Measurements from ENCODE around the gene SUSD3.

The SUSD3 gene

DNA sequence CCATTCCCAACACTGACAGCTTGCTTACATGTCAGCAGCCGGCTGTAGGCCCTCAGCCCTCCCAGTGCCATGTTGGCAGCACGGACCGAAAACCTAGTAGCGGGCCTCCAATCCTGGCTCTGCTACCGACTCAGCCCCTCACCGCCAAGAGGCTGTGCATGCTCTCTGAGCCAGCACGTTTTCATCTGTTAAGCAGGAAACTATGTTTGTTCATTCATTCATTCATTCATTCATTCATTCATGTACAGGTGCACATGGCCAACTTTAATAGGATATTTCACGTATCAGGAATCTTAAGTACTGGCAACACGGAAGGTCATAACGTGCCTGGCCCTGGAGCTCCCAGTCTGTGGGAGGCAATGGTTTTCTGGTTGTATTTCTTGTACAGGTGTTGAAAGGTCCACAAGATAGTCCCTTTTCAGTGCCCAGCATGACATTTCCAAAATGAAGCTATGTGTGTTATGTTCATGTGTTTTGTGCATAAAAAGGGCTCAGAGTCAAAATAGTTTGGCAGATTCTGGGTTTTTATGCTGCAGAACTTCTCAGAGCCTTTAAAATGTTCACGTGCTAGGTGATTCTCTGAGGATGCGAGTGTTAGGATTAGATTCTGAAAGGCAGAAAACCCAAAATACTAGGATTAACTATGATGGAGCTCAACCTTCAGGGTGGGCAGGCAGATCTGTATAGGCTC, 17.7 kb downstream of the SUSD3 start:
- no peak overlapping the region for H3K27ac ChIP-seq (ENCODE audit: low read depth, low read length)
- no peak overlapping the region for H3K4me3 ChIP-seq (ENCODE audit: low read depth in 1 of 5, low read length in 5 of 5)
- H3K36me3 ChIP-seq (ENCODE audit: control insufficient read depth in 5 of 5, insufficient read depth in 5 of 5, low read length in 5 of 5), result peaks cover 0 to 3% (median 0%) of the 10 kb centered on the region in 5 donors
- no peaks in the 10 kb centered on the region for H3K9me3 ChIP-seq (ENCODE audit: control insufficient read depth in 5 of 5, low read length in 5 of 5)
- no peak overlapping the region for H3K9ac ChIP-seq (ENCODE audit: low read length in 5 of 5)
- H3K27me3 ChIP-seq (ENCODE audit: control insufficient read depth in 5 of 5, insufficient read depth in 4 of 5, low read length in 5 of 5), result no peaks in the 10 kb centered on the region
- peaks cover 0 to 8% (median 0%) of the 10 kb centered on the region in 5 donors for H3K4me1 ChIP-seq (ENCODE audit: control insufficient read depth in 5 of 5, insufficient read depth in 5 of 5, low read length in 5 of 5)

DNA sequence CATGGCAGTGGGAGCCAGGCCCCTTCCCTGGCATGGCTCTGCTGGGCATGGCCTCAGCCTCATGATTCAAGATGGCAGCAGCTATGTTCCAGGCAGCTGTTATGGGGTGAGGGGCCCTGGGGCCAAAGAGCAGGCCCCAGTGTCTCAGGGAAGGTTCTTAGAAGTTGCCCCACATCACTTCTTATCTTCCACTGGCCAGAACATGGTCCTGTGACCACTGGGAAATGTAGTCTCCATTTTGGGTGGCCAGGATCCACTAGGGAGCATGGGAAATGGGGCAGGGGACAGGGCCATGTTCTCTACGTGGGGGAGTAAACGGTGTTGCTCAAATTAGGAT, 18.3 kb downstream of the SUSD3 start:
- Histone ChIP-seq H3K27ac (ENCODE audit: low read depth, low read length) (no peak overlapping the region), H3K27me3 (ENCODE audit: control insufficient read depth in 5 of 5, insufficient read depth in 4 of 5, low read length in 5 of 5) (no peaks in the 10 kb centered on the region), H3K4me3 (ENCODE audit: low read depth in 1 of 5, low read length in 5 of 5) (no peak overlapping the region), H3K4me1 (ENCODE audit: control insufficient read depth in 5 of 5, insufficient read depth in 5 of 5, low read length in 5 of 5) (peaks cover 0 to 8% (median 0%) of the 10 kb centered on the region in 5 donors), H3K9me3 (ENCODE audit: control insufficient read depth in 5 of 5, low read length in 5 of 5) (no peaks in the 10 kb centered on the region), H3K9ac (ENCODE audit: low read length in 5 of 5) (no peak overlapping the region), H3K36me3 (ENCODE audit: control insufficient read depth in 5 of 5, insufficient read depth in 5 of 5, low read length in 5 of 5) (peaks cover 0 to 3% (median 0%) of the 10 kb centered on the region in 5 donors)

DNA sequence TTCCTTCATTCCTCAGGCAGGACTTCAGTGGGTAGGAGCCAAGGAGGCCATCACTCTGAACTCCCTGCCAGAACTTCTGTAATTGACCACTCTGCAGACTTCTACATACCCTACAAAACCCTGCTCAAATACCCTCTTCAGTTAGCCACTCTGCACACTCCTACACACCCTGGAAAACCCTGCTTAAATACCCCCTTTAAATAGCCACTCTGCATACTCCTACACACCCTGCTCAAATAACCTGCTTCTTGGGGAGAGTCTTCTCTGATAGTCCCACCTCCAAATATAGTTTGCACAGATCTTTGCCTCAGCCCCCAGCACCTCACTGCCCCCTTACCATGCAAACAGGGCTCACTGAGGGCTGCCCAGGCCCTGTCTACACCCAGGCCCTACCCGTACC, 18.9 kb downstream of the SUSD3 start:
- Histone ChIP-seq H3K36me3 (ENCODE audit: control insufficient read depth in 5 of 5, insufficient read depth in 5 of 5, low read length in 5 of 5) (peaks cover 0 to 3% (median 0%) of the 10 kb centered on the region in 5 donors), H3K9ac (ENCODE audit: low read length in 5 of 5) (no peak overlapping the region), H3K4me1 (ENCODE audit: control insufficient read depth in 5 of 5, insufficient read depth in 5 of 5, low read length in 5 of 5) (peaks cover 0 to 5% (median 0%) of the 10 kb centered on the region in 5 donors), H3K27ac (ENCODE audit: low read depth, low read length) (no peak overlapping the region), H3K27me3 (ENCODE audit: control insufficient read depth in 5 of 5, insufficient read depth in 4 of 5, low read length in 5 of 5) (no peaks in the 10 kb centered on the region), H3K9me3 (ENCODE audit: control insufficient read depth in 5 of 5, low read length in 5 of 5) (no peaks in the 10 kb centered on the region), H3K4me3 (ENCODE audit: low read depth in 1 of 5, low read length in 5 of 5) (no peak overlapping the region)

DNA sequence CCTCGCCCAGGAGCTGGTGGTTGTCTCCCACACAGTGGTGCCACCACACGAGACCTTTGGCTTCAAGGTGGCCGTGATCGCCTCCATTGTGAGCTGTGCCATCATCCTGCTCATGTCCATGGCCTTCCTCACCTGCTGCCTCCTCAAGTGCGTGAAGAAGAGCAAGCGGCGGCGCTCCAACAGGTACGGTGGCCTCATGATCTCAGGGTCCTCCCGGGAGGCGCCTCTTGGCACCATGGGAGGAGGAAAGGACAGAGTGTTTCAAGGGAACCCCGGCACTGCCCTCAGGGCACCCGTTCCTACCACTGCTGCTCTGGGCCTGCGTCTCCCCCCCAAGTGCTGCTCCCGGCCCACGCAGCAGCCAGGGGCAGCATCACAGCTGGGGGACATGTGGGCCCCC, 19.3 kb downstream of the SUSD3 start:
- no peak overlapping the region for H3K27ac ChIP-seq (ENCODE audit: low read depth, low read length)
- no peak overlapping the region for H3K9ac ChIP-seq (ENCODE audit: low read length in 5 of 5)
- peaks cover 0 to under 1% (median 0%) of the 10 kb centered on the region in 5 donors for H3K4me1 ChIP-seq (ENCODE audit: control insufficient read depth in 5 of 5, insufficient read depth in 5 of 5, low read length in 5 of 5)
- H3K4me3 ChIP-seq (ENCODE audit: low read depth in 1 of 5, low read length in 5 of 5), result no peak overlapping the region
- H3K27me3 ChIP-seq (ENCODE audit: control insufficient read depth in 5 of 5, insufficient read depth in 4 of 5, low read length in 5 of 5), result peaks cover 0 to 3% (median 0%) of the 10 kb centered on the region in 5 donors
- H3K9me3 ChIP-seq (ENCODE audit: control insufficient read depth in 5 of 5, low read length in 5 of 5), result no peaks in the 10 kb centered on the region
- H3K36me3 ChIP-seq (ENCODE audit: control insufficient read depth in 5 of 5, insufficient read depth in 5 of 5, low read length in 5 of 5), result peaks cover 0 to 3% (median 0%) of the 10 kb centered on the region in 5 donors

DNA sequence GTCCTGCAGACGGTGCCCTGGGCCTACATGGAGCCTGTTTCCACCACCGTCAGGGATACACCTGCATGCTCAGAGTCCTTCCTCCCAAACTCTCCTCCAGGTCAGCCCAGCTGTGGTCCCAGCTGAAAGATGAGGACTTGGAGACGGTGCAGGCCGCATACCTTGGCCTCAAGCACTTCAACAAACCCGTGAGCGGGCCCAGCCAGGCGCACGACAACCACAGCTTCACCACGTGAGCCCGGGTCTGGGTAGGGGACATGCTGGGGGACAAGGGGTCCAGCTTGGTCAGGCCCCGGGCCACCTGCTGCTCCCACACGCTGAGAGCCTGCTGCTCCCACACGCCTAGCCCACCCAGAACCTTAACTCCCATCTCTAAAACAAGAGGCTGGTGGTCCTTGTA, 20.9 kb downstream of the SUSD3 start:
- Histone ChIP-seq H3K36me3 (ENCODE audit: control insufficient read depth in 5 of 5, insufficient read depth in 5 of 5, low read length in 5 of 5) (peaks cover 0 to 3% (median 0%) of the 10 kb centered on the region in 5 donors), H3K27ac (ENCODE audit: low read depth, low read length) (no peak overlapping the region), H3K4me3 (ENCODE audit: low read depth in 1 of 5, low read length in 5 of 5) (no peak overlapping the region), H3K27me3 (ENCODE audit: control insufficient read depth in 5 of 5, insufficient read depth in 4 of 5, low read length in 5 of 5) (peaks cover 0 to 3% (median 0%) of the 10 kb centered on the region in 5 donors), H3K4me1 (ENCODE audit: control insufficient read depth in 5 of 5, insufficient read depth in 5 of 5, low read length in 5 of 5) (no peaks in the 10 kb centered on the region), H3K9ac (ENCODE audit: low read length in 5 of 5) (no peak overlapping the region), H3K9me3 (ENCODE audit: control insufficient read depth in 5 of 5, low read length in 5 of 5) (no peaks in the 10 kb centered on the region)

DNA sequence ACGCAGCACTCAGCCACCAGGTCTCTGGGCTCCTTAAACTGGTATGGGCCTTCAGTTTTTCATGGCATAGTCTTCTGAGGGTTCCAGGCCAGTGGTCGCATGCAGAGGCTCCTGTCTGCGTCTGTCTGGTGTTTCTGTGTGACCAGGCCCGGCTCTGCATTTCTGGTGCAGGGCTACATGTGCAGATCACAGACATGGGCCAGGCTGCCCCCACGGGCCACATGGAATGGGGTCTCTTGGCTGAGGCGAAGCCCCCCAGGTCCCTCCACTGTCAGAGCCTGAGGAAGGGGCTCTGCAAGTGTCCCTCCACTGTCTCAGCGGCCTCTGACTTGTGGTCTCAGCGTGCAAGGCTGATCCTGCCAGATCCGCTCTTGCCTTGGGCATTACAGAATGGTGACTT, 21.9 kb downstream of the SUSD3 start:
- no peak overlapping the region for H3K9ac ChIP-seq (ENCODE audit: low read length in 5 of 5)

DNA sequence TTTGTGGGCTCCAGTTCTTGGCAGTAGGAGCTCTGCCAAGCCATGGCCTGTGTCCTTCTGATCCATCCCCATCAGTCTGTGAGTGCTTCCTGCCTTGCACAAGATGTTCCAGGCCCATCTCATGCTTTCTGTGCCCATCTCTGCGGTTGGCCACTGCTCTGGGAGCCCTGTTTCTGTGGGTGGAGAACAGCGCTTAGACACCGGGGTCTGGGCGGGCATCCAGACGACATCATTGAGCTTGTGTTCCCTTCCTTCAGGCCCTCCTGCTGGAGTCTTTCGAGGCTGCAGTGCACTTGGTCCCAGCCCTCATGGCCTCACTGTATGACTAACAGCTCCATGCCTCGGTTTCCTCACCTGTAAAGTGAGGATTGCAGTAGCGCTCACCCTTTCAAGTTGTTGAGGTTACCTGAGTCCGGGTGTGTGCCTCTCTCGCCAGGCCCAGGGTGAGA, 22.6 kb downstream of the SUSD3 start:
- H3K4me3 ChIP-seq (ENCODE audit: low read depth in 1 of 5, low read length in 5 of 5), result no peak overlapping the region
- no peak overlapping the region for H3K9ac ChIP-seq (ENCODE audit: low read length in 5 of 5)
- H3K36me3 ChIP-seq (ENCODE audit: control insufficient read depth in 5 of 5, insufficient read depth in 5 of 5, low read length in 5 of 5), result peaks cover 0 to 3% (median 0%) of the 10 kb centered on the region in 5 donors
- no peak overlapping the region for H3K27ac ChIP-seq (ENCODE audit: low read depth, low read length)
- peaks cover 0 to 5% (median 4%) of the 10 kb centered on the region in 5 donors for H3K9me3 ChIP-seq (ENCODE audit: control insufficient read depth in 5 of 5, low read length in 5 of 5)
- no peaks in the 10 kb centered on the region for H3K4me1 ChIP-seq (ENCODE audit: control insufficient read depth in 5 of 5, insufficient read depth in 5 of 5, low read length in 5 of 5)
- peaks cover 0 to 3% (median 0%) of the 10 kb centered on the region in 5 donors for H3K27me3 ChIP-seq (ENCODE audit: control insufficient read depth in 5 of 5, insufficient read depth in 4 of 5, low read length in 5 of 5)

More for the DNA sequence above, 21.9 kb downstream of the SUSD3 start:
- Histone ChIP-seq H3K27me3 (ENCODE audit: control insufficient read depth in 5 of 5, insufficient read depth in 4 of 5, low read length in 5 of 5) (peaks cover 0 to 3% (median 0%) of the 10 kb centered on the region in 5 donors), H3K36me3 (ENCODE audit: control insufficient read depth in 5 of 5, insufficient read depth in 5 of 5, low read length in 5 of 5) (peaks cover 0 to 3% (median 0%) of the 10 kb centered on the region in 5 donors), H3K27ac (ENCODE audit: low read depth, low read length) (no peak overlapping the region), H3K9me3 (ENCODE audit: control insufficient read depth in 5 of 5, low read length in 5 of 5) (peaks cover 0 to under 1% (median 0%) of the 10 kb centered on the region in 5 donors), H3K4me3 (ENCODE audit: low read depth in 1 of 5, low read length in 5 of 5) (no peak overlapping the region), H3K4me1 (ENCODE audit: control insufficient read depth in 5 of 5, insufficient read depth in 5 of 5, low read length in 5 of 5) (no peaks in the 10 kb centered on the region)

DNA sequence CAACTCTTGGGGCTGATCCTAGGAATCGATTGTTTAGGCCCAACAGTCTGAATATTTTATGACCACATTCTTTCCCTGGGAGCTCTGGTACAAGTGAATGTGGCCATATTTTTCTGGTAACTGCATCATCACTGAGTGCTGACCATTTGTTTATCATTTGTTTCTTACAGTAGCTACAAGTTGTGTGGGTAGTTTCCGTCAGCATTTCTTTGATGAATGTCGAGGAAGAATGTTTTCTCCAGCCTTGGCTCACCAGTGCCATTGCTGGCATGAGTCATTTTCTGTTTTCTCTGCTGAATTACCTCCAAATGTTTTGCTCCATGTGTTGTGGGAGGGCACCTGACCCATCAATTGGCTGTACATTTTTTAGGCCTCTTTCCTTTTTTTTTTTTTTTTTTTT, 23.4 kb downstream of the SUSD3 start:
- peaks cover 0 to 5% (median 4%) of the 10 kb centered on the region in 5 donors for H3K9me3 ChIP-seq (ENCODE audit: control insufficient read depth in 5 of 5, low read length in 5 of 5)
- peaks cover 0 to 3% (median 0%) of the 10 kb centered on the region in 5 donors for H3K27me3 ChIP-seq (ENCODE audit: control insufficient read depth in 5 of 5, insufficient read depth in 4 of 5, low read length in 5 of 5)
- H3K4me3 ChIP-seq (ENCODE audit: low read depth in 1 of 5, low read length in 5 of 5), result no peak overlapping the region
- H3K4me1 ChIP-seq (ENCODE audit: control insufficient read depth in 5 of 5, insufficient read depth in 5 of 5, low read length in 5 of 5), result no peaks in the 10 kb centered on the region
- no peak overlapping the region for H3K9ac ChIP-seq (ENCODE audit: low read length in 5 of 5)
- H3K27ac ChIP-seq (ENCODE audit: low read depth, low read length), result no peak overlapping the region
- peaks cover 0 to 3% (median 0%) of the 10 kb centered on the region in 5 donors for H3K36me3 ChIP-seq (ENCODE audit: control insufficient read depth in 5 of 5, insufficient read depth in 5 of 5, low read length in 5 of 5)

DNA sequence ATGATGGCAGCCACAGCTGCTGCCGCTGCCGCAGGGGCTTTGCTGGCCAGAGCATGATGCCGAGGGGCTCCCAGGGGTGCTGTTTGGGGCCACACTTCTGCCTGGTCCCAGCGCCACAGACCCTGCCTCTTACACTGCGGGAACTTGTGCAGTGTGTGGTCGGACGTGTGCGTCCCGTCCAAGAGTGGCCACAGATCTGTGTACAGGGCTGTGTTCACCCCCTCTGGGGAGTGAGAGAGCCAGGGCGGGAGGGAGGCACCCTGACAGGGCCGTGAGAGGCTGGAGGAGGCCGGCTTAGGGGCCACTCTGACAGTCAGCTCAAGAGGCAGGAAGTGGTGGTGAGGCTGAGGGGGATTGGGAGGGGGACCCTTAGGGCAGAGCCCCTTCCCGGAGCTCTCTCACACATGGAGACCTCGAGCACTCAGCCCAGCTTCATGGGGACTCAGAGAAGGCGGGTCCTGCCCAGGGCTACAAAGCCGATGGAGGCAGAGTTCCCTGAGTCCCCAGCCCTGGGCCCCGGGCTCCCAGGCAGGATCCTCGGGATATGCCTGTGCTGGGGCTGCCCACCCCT, 24.4 kb downstream of the SUSD3 start:
- H3K9me3 ChIP-seq (ENCODE audit: control insufficient read depth in 5 of 5, low read length in 5 of 5), result peaks cover 0 to 5% (median 4%) of the 10 kb centered on the region in 5 donors
- H3K27ac ChIP-seq (ENCODE audit: low read depth, low read length), result no peak overlapping the region
- H3K27me3 ChIP-seq (ENCODE audit: control insufficient read depth in 5 of 5, insufficient read depth in 4 of 5, low read length in 5 of 5), result peaks cover 0 to 3% (median 0%) of the 10 kb centered on the region in 5 donors
- no peak overlapping the region for H3K4me3 ChIP-seq (ENCODE audit: low read depth in 1 of 5, low read length in 5 of 5)
- no peaks in the 10 kb centered on the region for H3K4me1 ChIP-seq (ENCODE audit: control insufficient read depth in 5 of 5, insufficient read depth in 5 of 5, low read length in 5 of 5)
- H3K36me3 ChIP-seq (ENCODE audit: control insufficient read depth in 5 of 5, insufficient read depth in 5 of 5, low read length in 5 of 5), result peaks cover 0 to 3% (median 0%) of the 10 kb centered on the region in 5 donors
- no peak overlapping the region for H3K9ac ChIP-seq (ENCODE audit: low read length in 5 of 5)
